Glomerular endothelial cell (primary cell): ENCODE results near the gene FAM174A. TPM values are rescaled to one million over a fixed set of nuclear protein-coding genes. Genes with fewer than 3 reads are reported as not detected.
"Not testable (repeated sequence)": the region's sequence is repeated elsewhere in the genome, so short reads cannot be mapped to it uniquely, and the experiment has no call there.

ENCODE experiments used
- DNase-seq: peaks from one replicate; pipeline ENCODE4 v3.0.0-alpha.2; 2011; ENCODE audit warnings: low read depth, low spot score; ENCODE audit errors: extremely low read depth
- total RNA-seq: library from RNA; depleted of rRNA; stranded (reverse); fragments of >200 nt; gene quantifications from 2 replicates; pipeline ENCODE4 v1.2.3, GENCODE V29; 2015

FAM174A gene
- total RNA-seq, 1 donor from 2014 or later, result 22.7 TPM

- DNase-seq, result no peak
These were observed 39.5 kb downstream of the FAM174A start for GRCh38 chr5:100574716-100575115.

- peak; percentile 61 for DNase-seq
These were observed 40.6 kb downstream of the FAM174A start for GRCh38 chr5:100575815-100576214.

GRCh38 chr5:100576217-100576751, 41.1 kb downstream of the FAM174A start:
- no peak for DNase-seq

GRCh38 chr5:100577506-100577905, 42.3 kb downstream of the FAM174A start:
- no peak for DNase-seq

- DNase-seq, result no peak
These were observed 48.9 kb downstream of the FAM174A start for GRCh38 chr5:100584069-100584468.

- no peak for DNase-seq
These were observed 49.7 kb downstream of the FAM174A start for GRCh38 chr5:100584889-100585288.

GRCh38 chr5:100590867-100591266, 55.7 kb downstream of the FAM174A start:
- DNase-seq, result no peak

- DNase-seq, result peak; percentile 85
These were observed 60.1 kb downstream of the FAM174A start for GRCh38 chr5:100595152-100595811.

GRCh38 chr5:100595812-100596173, 60.6 kb downstream of the FAM174A start:
- no peak for DNase-seq

GRCh38 chr5:100598446-100598845, 63.3 kb downstream of the FAM174A start:
- DNase-seq, result no peak

GRCh38 chr5:100600298-100600994, 65.3 kb downstream of the FAM174A start:
- DNase-seq, result no peak

- DNase-seq, result no peak
These were observed 68.0 kb downstream of the FAM174A start for GRCh38 chr5:100603141-100603540.

- not testable (repeated sequence) for DNase-seq
These were observed 68.8 kb downstream of the FAM174A start for GRCh38 chr5:100604021-100604420.

- DNase-seq, result no peak
These were observed 74.4 kb downstream of the FAM174A start for GRCh38 chr5:100609594-100609993.

- no peak for DNase-seq
These were observed 79.1 kb downstream of the FAM174A start for GRCh38 chr5:100614308-100614707.

GRCh38 chr5:100615362-100615761, 80.2 kb downstream of the FAM174A start:
- no peak for DNase-seq

- no peak for DNase-seq
These were observed 81.1 kb downstream of the FAM174A start for GRCh38 chr5:100616291-100616690.

GRCh38 chr5:100616981-100617380, 81.8 kb downstream of the FAM174A start:
- no peak for DNase-seq

- peak; percentile 37 for DNase-seq
These were observed 88.5 kb downstream of the FAM174A start for GRCh38 chr5:100623719-100624118.

GRCh38 chr5:100634937-100635534, 99.9 kb downstream of the FAM174A start:
- no peak for DNase-seq
